Suprapubic skin (tissue), 4 donors: ENCODE results near the gene SND1. TPM values are rescaled to one million over a fixed set of nuclear protein-coding genes. Genes with fewer than 3 reads are reported as not detected.
A peak's percentile ranks its signal among the peaks of the same experiment; 100 is the strongest.

Experiments used
- DNase-seq, 2 donors: peaks; one replicate each; pipeline ENCODE4 v3.0.0-alpha.2; 2019; ENCODE audit warnings: low spot score in 2 of 2
- H3K27ac ChIP-seq: fragments of 200-600 bp; sonication (generic); one replicate; pipeline ENCODE4 v1.5.1; 2019
- H3K27me3 ChIP-seq: fragments of 200-600 bp; sonication (generic); one replicate; pipeline ENCODE4 v1.5.1; 2019
- H3K36me3 ChIP-seq: fragments of 200-600 bp; sonication (generic); one replicate; pipeline ENCODE4 v1.5.1; 2019
- H3K4me1 ChIP-seq: fragments of 200-600 bp; sonication (generic); one replicate; pipeline ENCODE4 v1.5.1; 2019
- H3K4me3 ChIP-seq: fragments of 200-600 bp; sonication (generic); one replicate; pipeline ENCODE4 v1.5.1; 2019; ENCODE audit warnings: mild to moderate bottlenecking
- H3K9me3 ChIP-seq: fragments of 200-600 bp; sonication (generic); one replicate; pipeline ENCODE4 v1.5.1; 2019
- EP300 ChIP-seq: sonication (generic); formaldehyde crosslinking; IDR thresholded peaks from one replicate; pipeline ENCODE4 v1.6.1; 2017; ENCODE audit warnings: antibody characterized with exemption
- POLR2A ChIP-seq, 2 donors: fragments of 450-650 bp; IDR thresholded peaks; one replicate each; pipeline ENCODE4 v1.6.1; 2017; ENCODE audit warnings: antibody characterized with exemption in 2 of 2, mild to moderate bottlenecking in 2 of 2, moderate library complexity in 2 of 2
- POLR2AphosphoS5 ChIP-seq, 3 donors: sonication (generic); formaldehyde crosslinking; IDR thresholded peaks; one replicate each; pipeline ENCODE4 v1.6.1; 2017; ENCODE audit warnings: antibody characterized with exemption in 3 of 3
- WGBS: methylation state at CpG from one replicate; pipeline ENCODE4 v1.1.5; 2018; 5-methylcytosine and 5-hydroxymethylcytosine counted together
- total RNA-seq, 4 donors: library from RNA; depleted of rRNA; stranded (reverse); fragments of >200 nt; gene quantifications; one replicate each; pipeline ENCODE4 v1.1.0, GENCODE V29; 2016
- TF ChIP-seq, protein P1 (sequence below), 2 donors: fragments of 200-600 bp in 1 of 2; fragments of 450-650 bp in 1 of 2; sonication (generic) in 1 of 2; IDR thresholded peaks; one replicate each; pipeline ENCODE4 v1.5.1; 2016 to 2019; ENCODE audit warnings: antibody characterized with exemption in 2 of 2, mild to moderate bottlenecking in 1 of 2, moderate library complexity in 1 of 2

The SND1 gene
- total RNA-seq, 4 donors from 2014 or later: 72.2 to 99.8 (median 77.2) TPM

DNA sequence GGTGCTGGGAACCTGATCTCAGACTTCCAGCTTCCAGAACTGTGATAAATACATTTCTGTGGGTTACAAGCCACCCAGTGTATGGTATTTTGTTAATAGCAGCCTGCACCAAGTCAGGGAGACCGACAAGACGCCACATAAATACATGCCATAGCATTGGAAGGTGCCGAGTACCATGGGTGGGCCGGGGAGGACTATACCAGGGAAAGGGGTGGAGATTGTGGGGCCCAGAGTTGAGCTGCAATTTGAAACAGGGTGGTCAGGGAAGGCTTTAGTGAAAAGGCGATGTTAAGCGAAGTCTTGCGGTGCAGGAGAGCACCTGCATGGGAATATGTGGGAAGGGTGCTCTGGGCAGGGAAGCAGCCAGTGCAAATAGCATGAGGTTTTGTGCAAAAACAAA, 468.1 kb downstream of the SND1 start:
- Histone ChIP-seq H3K4me3 (no peak overlapping the region), H3K27ac (no peak overlapping the region), H3K4me1 (peaks cover 5% of the 10 kb centered on the region), H3K9me3 (no peaks in the 10 kb centered on the region), H3K36me3 (no peaks in the 10 kb centered on the region), H3K27me3 (peaks cover 19% of the 10 kb centered on the region)
- TF ChIP-seq, protein P1, sequence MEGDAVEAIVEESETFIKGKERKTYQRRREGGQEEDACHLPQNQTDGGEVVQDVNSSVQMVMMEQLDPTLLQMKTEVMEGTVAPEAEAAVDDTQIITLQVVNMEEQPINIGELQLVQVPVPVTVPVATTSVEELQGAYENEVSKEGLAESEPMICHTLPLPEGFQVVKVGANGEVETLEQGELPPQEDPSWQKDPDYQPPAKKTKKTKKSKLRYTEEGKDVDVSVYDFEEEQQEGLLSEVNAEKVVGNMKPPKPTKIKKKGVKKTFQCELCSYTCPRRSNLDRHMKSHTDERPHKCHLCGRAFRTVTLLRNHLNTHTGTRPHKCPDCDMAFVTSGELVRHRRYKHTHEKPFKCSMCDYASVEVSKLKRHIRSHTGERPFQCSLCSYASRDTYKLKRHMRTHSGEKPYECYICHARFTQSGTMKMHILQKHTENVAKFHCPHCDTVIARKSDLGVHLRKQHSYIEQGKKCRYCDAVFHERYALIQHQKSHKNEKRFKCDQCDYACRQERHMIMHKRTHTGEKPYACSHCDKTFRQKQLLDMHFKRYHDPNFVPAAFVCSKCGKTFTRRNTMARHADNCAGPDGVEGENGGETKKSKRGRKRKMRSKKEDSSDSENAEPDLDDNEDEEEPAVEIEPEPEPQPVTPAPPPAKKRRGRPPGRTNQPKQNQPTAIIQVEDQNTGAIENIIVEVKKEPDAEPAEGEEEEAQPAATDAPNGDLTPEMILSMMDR (IDR thresholded peaks at IDR 0.05): no peak
- no peak for TF ChIP-seq POLR2A (IDR thresholded peaks at IDR 0.05)
- no peak for TF ChIP-seq POLR2AphosphoS5 (IDR thresholded peaks at IDR 0.05)
- TF ChIP-seq EP300: no peak
- 96% methylated on average over 7 of the region's 7 CpGs for WGBS
- DNase-seq: no peak

- Histone ChIP-seq H3K4me3 (peak overlapping the region; percentile 41), H3K27ac (no peak overlapping the region), H3K9me3 (no peaks in the 10 kb centered on the region), H3K27me3 (peaks cover 19% of the 10 kb centered on the region), H3K36me3 (no peaks in the 10 kb centered on the region), H3K4me1 (peaks cover 5% of the 10 kb centered on the region)
- WGBS: 78% methylated on average over 7 of the region's 7 CpGs
- TF ChIP-seq EP300 (no peak), POLR2A (IDR thresholded peaks at IDR 0.05) (no peak), POLR2AphosphoS5 (IDR thresholded peaks at IDR 0.05) (no peak)
- TF ChIP-seq, protein P1 (IDR thresholded peaks at IDR 0.05): no peak
- no peak for DNase-seq
Observed at GRCh38 chr7:128120976-128121490, 469.0 kb downstream of the SND1 start.

DNA sequence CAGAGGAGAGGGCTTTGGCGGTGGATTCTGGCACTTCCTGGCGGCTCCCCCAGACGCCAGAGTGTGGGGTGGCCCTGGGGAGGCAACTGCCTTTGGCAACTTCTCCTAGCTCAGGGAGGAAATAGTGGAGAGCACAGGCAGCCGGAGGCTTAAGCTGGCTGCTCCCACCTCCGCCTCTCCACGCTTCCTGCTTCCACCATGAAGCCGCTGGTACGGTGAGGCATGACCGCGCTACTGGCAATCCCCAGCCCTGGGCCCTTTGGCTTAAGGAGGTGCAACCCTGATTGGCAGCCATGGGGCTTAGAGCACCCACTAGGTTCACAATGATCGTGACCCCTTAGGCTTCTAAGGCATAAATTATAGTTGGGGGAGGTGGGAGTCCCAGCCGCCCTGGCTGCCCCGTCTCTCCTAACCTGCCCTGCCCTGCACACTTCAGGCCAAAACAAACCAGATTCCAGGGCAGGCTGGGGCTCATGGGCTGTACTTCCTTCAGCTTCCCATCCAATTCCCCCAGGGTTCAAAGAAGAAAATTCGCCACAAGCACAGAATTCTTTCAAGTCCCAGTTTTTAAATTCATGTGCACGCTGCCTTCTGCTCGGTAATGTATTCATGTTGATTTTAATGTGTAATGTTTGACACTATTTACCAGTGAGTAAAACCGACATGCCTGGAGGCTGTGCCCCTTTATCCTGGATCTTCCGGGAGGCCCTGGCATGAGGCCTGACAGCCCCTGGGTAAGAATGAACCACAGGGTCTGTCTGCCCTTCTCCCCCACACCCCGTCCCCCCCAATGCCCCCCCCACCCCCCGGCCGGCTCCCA, 469.9 kb downstream of the SND1 start:
- H3K27ac ChIP-seq: no peak overlapping the region
- no peaks in the 10 kb centered on the region for H3K9me3 ChIP-seq
- peaks cover 19% of the 10 kb centered on the region for H3K27me3 ChIP-seq
- H3K4me1 ChIP-seq: peaks cover 5% of the 10 kb centered on the region
- peak overlapping the region; percentile 41 for H3K4me3 ChIP-seq
- DNase-seq: no peak
- TF ChIP-seq, protein P1 (IDR thresholded peaks at IDR 0.05): no peak
- no peak for TF ChIP-seq POLR2A (IDR thresholded peaks at IDR 0.05)
- no peak for TF ChIP-seq POLR2AphosphoS5 (IDR thresholded peaks at IDR 0.05)
- TF ChIP-seq EP300: no peak
- 41% methylated on average over 12 of the region's 21 CpGs for WGBS
- H3K36me3 ChIP-seq: no peaks in the 10 kb centered on the region

DNA sequence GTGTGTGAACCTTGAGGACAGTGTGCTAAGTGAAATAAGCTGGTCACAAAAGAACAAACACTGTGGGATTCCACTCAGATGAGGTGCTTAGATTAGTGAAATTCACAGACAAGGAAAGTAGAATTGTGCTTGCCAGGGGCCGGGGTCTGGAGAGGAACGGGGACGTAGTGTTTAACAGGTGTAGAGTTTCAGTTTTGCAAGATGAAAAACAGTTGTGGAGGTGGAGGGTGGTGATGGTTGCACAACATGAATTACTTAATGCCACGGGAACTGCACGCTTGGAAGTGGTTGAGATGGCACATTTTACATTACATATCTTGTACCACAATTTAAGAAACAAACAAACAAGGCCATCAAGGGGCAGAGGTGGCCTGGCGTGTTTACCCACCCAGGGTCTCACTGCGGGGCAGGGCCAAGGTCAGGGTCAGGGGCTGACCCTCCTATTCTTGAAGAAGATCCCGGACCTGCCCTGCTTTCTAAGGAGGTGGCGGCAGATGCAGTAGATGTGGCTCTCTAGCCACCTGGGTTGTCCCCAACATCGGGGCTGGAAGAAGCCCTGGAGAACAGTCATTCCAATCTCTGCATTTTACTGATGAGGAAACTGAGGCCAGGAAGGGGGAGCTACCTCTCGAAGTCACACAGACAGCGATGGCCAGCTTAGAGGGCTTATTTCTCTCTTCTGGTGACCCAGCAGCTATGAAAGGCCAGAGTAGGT, 470.7 kb downstream of the SND1 start:
- 71% methylated on average over 12 of the region's 12 CpGs for WGBS
- TF ChIP-seq, protein P1 (IDR thresholded peaks at IDR 0.05): no peak
- no peak for TF ChIP-seq POLR2AphosphoS5 (IDR thresholded peaks at IDR 0.05)
- no peak for TF ChIP-seq EP300
- no peak for TF ChIP-seq POLR2A (IDR thresholded peaks at IDR 0.05)
- no peaks in the 10 kb centered on the region for H3K36me3 ChIP-seq
- peaks cover 20% of the 10 kb centered on the region for H3K27me3 ChIP-seq
- H3K9me3 ChIP-seq: no peaks in the 10 kb centered on the region
- peaks cover 5% of the 10 kb centered on the region for H3K4me1 ChIP-seq
- no peak for DNase-seq
- no peak overlapping the region for H3K4me3 ChIP-seq
- no peak overlapping the region for H3K27ac ChIP-seq
